DND-41 (cell line): ENCODE results near the gene OIP5.

Experiments
- ATAC-seq: fragments of 200-7000 bp; cut with Tn5 transposase; 3 replicates; pipeline ENCODE4 v1.9.1; 2021; ENCODE audit warnings: low read depth; ENCODE audit not compliant: insufficient read depth
- DNase-seq: peaks from one replicate; pipeline ENCODE4 v3.0.0-alpha.2; 2020
- H2AFZ ChIP-seq: 2 replicates; pipeline ENCODE4 v1.6.0; 2012; ENCODE audit warnings: low read depth, low read length
- H3K27ac ChIP-seq: 2 replicates; pipeline ENCODE4 v1.5.1; 2012; ENCODE audit warnings: low read length, inconsistent platforms
- H3K27me3 ChIP-seq: fragments of 200-600 bp; sonication (generic); 2 replicates; pipeline ENCODE4 v1.6.0; 2012; ENCODE audit warnings: low read length, mild to moderate bottlenecking, inconsistent platforms; ENCODE audit not compliant: insufficient read depth, poor library complexity
- H3K36me3 ChIP-seq: 2 replicates; pipeline ENCODE4 v1.5.1; 2012; ENCODE audit warnings: low read length, inconsistent platforms; ENCODE audit not compliant: insufficient read depth
- H3K4me1 ChIP-seq: 2 replicates; pipeline ENCODE4 v1.5.1; 2012; ENCODE audit warnings: mild to moderate bottlenecking, low read length; ENCODE audit not compliant: insufficient read depth
- H3K4me2 ChIP-seq: 2 replicates; pipeline ENCODE4 v1.6.0; 2012; ENCODE audit warnings: mild to moderate bottlenecking, moderate library complexity, low read length, inconsistent platforms; ENCODE audit not compliant: insufficient read depth
- H3K4me3 ChIP-seq, 2 experiments: fragments of 200-600 bp in 1 of 2; shearing (Covaris generic) in 1 of 2; 2 replicates each; pipeline ENCODE4 v1.5.1; 2012 to 2016; ENCODE audit warnings: inconsistent platforms in 2 of 2, low read length in 2 of 2, mild to moderate bottlenecking in 2 of 2, low read depth in 1 of 2, moderate library complexity in 1 of 2
- H3K79me2 ChIP-seq: 2 replicates; pipeline ENCODE4 v1.6.0; 2012; ENCODE audit warnings: low read length, inconsistent platforms; ENCODE audit not compliant: insufficient read depth
- H3K9ac ChIP-seq: 2 replicates; pipeline ENCODE4 v1.6.0; 2012; ENCODE audit warnings: low read depth, mild to moderate bottlenecking, inconsistent platforms, low read length, moderate library complexity
- H3K9me3 ChIP-seq: 2 replicates; pipeline ENCODE4 v1.5.1; 2012; ENCODE audit warnings: low read length, moderate library complexity, mild to moderate bottlenecking, inconsistent platforms; ENCODE audit not compliant: insufficient read depth, severe bottlenecking
- H4K20me1 ChIP-seq: 2 replicates; pipeline ENCODE4 v1.6.0; 2012; ENCODE audit warnings: low read length; ENCODE audit not compliant: insufficient read depth
- EZH2 ChIP-seq: IDR thresholded peaks from 3 replicates; pipeline ENCODE4 v1.6.1; 2012; ENCODE audit warnings: borderline replicate concordance, low read depth, mild to moderate bottlenecking, moderate library complexity, low read length, inconsistent platforms; ENCODE audit not compliant: severe bottlenecking
- TF ChIP-seq, protein P1 (sequence below): IDR thresholded peaks from 2 replicates; pipeline ENCODE4 v1.5.1; 2012; ENCODE audit warnings: borderline replicate concordance, low read length, moderate library complexity, mild to moderate bottlenecking; ENCODE audit not compliant: poor library complexity, severe bottlenecking; ENCODE audit errors: extremely low read depth

The OIP5 gene

DNA sequence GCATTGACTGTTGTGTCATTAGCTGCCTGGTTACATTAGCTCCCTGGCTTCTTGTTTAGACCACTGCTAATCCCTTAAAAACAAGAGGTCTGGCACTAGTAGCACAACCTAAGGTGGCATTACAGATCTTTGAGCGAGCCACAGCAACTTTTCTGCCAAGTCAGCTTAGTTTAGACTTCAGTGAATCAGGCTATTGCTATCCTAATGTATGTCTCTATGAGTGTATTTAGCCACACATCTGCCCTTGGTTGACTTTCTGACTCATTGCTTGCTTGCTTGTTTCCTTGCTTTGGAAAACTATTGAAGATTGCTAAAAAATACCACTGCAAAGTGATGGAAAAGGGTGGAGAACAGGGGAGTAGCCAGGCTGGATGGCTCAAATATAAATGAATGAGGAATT lies 51.2 kb downstream of the OIP5 start:
- Histone ChIP-seq H3K27ac (no peak overlapping the region), H3K27me3 (no peaks in the 10 kb centered on the region), H2AFZ (no peak overlapping the region), H3K9me3 (no peaks in the 10 kb centered on the region), H4K20me1 (no peaks in the 10 kb centered on the region), H3K9ac (no peak overlapping the region), H3K4me3 (no peak overlapping the region), H3K4me1 (peaks cover 23% of the 10 kb centered on the region), H3K79me2 (peaks cover 29% of the 10 kb centered on the region), H3K36me3 (peaks cover 38% of the 10 kb centered on the region), H3K4me2 (no peak overlapping the region)
- DNase-seq (no peak), ATAC-seq (no peak)
- TF ChIP-seq, protein P1, sequence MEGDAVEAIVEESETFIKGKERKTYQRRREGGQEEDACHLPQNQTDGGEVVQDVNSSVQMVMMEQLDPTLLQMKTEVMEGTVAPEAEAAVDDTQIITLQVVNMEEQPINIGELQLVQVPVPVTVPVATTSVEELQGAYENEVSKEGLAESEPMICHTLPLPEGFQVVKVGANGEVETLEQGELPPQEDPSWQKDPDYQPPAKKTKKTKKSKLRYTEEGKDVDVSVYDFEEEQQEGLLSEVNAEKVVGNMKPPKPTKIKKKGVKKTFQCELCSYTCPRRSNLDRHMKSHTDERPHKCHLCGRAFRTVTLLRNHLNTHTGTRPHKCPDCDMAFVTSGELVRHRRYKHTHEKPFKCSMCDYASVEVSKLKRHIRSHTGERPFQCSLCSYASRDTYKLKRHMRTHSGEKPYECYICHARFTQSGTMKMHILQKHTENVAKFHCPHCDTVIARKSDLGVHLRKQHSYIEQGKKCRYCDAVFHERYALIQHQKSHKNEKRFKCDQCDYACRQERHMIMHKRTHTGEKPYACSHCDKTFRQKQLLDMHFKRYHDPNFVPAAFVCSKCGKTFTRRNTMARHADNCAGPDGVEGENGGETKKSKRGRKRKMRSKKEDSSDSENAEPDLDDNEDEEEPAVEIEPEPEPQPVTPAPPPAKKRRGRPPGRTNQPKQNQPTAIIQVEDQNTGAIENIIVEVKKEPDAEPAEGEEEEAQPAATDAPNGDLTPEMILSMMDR, result no peak
- no peak for TF ChIP-seq EZH2

DNA sequence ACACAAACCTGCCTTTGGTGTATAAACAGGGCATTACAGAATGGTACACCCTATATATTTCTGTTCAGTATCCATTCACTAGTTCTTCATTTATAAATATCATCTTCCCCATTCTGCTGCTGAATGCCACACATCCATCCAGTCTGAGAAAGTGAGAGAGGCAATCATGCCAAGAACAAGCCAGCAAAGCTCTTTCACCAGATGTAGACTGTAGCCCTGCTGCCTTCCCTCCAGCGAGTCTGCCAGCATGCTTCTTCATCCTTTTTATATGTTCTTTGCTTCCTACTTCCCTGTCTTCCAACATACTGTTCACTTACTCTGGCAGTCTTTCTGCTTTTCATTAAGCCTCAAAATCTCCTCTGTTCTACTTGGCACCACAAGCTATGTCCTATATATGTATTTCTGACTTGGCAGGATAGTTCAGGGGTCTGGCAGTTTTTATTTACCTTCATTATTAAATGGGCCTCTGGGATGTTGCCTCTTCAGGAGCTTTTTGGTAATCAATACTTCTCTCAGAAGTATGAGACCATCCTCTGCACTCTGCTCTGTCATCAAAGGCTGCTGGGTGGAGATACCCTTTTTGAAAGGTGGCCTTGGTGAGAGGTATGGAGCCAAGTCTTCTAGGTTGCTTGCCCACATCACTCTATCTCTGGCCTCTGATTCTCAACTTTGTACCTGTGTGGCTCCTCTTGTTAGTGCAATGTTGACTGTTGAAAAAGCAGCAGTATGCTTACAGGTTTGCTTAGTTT lies 52.7 kb downstream of the OIP5 start:
- Histone ChIP-seq H3K27me3 (no peaks in the 10 kb centered on the region), H3K4me3 (no peak overlapping the region), H3K9ac (no peak overlapping the region), H3K79me2 (peaks cover 13% of the 10 kb centered on the region), H3K4me1 (peaks cover 8% of the 10 kb centered on the region), H4K20me1 (no peaks in the 10 kb centered on the region), H3K4me2 (no peak overlapping the region), H3K9me3 (no peaks in the 10 kb centered on the region), H3K27ac (no peak overlapping the region), H2AFZ (no peak overlapping the region), H3K36me3 (peaks cover 23% of the 10 kb centered on the region)
- ATAC-seq, result no peak
- no peak for TF ChIP-seq EZH2
- TF ChIP-seq, protein P1, result no peak
- no peak for DNase-seq

DNA sequence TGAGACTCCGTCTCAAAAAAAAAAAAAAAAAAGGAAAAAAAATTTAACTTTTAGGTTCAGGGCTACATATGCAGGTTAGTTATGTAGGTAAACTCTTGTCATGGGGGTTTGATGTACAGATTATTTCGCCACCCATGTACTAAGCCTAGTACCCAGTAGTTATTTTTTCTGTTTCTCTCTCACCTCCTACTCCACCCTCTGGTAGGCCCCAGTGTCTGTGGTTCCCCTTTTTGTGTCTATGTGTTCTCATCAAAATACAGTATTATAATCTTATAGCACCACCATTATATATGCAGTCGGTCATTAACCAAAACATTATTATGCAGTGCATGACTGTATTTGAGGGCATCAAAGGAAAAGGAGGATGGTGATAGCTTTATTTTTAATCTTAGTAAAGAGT lies 54.1 kb downstream of the OIP5 start:
- Histone ChIP-seq H3K9ac (no peak overlapping the region), H3K79me2 (0 out of 2 replicates have a peak, but pooled peaks cover 4% of the 10 kb centered on the region), H3K27me3 (no peaks in the 10 kb centered on the region), H3K4me2 (no peak overlapping the region), H3K4me3 (no peak overlapping the region), H3K27ac (no peak overlapping the region), H3K36me3 (peaks cover 17% of the 10 kb centered on the region), H4K20me1 (no peaks in the 10 kb centered on the region), H2AFZ (no peak overlapping the region), H3K4me1 (peaks cover 5% of the 10 kb centered on the region), H3K9me3 (no peaks in the 10 kb centered on the region)
- no peak for DNase-seq
- no peak for TF ChIP-seq EZH2
- TF ChIP-seq, protein P1, result no peak
- ATAC-seq, result no peak

DNA sequence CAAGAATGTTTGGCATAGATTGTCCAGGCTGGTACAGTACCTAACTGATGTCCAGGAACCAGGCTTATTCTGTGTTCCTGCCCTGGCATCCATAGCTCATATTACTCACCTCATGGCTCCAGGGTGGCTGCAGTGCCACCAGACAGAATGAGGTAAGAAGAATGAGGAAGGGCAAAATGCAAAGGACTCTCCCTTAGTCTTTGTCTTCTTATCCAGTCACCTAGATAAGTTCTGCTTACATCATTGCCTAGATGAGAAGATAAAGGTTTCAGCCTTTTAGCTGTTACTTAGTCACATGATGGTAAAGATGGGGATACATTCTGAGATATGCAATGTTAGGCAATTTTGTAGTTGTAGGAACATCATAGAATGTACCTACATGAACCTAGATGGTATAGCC lies 55.6 kb downstream of the OIP5 start:
- Histone ChIP-seq H3K4me3 (no peak overlapping the region), H3K4me1 (no peaks in the 10 kb centered on the region), H3K27me3 (no peaks in the 10 kb centered on the region), H2AFZ (no peak overlapping the region), H3K9ac (no peak overlapping the region), H3K9me3 (no peaks in the 10 kb centered on the region), H3K36me3 (peaks cover 17% of the 10 kb centered on the region), H4K20me1 (no peaks in the 10 kb centered on the region), H3K27ac (no peak overlapping the region), H3K79me2 (no peaks in the 10 kb centered on the region), H3K4me2 (no peak overlapping the region)
- no peak for ATAC-seq
- no peak for DNase-seq
- TF ChIP-seq, protein P1, result no peak
- TF ChIP-seq EZH2, result no peak
